DOHH2 (cell line): Measurements from ENCODE around the gene ENPP6.
A peak's percentile ranks its signal among the peaks of the same experiment; 100 is the strongest.

Source experiments
- H3F3A ChIP-seq: fragments of 200-600 bp; sonication (generic), shearing (Covaris generic); 2 replicates; pipeline ENCODE4 v1.6.0; 2016; ENCODE audit warnings: antibody characterized with exemption, mild to moderate bottlenecking; ENCODE audit not compliant: control insufficient read depth, insufficient read depth
- H3K27ac ChIP-seq: fragments of 200-600 bp; sonication (generic); 2 replicates; pipeline ENCODE4 v1.5.1; 2014; ENCODE audit warnings: low read depth, mild to moderate bottlenecking, low read length, moderate library complexity
- H3K27me3 ChIP-seq: fragments of 200-600 bp; sonication (generic); 2 replicates; pipeline ENCODE4 v1.6.1; 2014; ENCODE audit warnings: mild to moderate bottlenecking, low read length, mixed read lengths; ENCODE audit not compliant: control insufficient read depth
- H3K36me3 ChIP-seq: fragments of 200-600 bp; sonication (generic); 2 replicates; pipeline ENCODE4 v1.6.1; 2014; ENCODE audit warnings: mild to moderate bottlenecking, low read length, moderate library complexity, mixed read lengths; ENCODE audit not compliant: control insufficient read depth
- H3K4me1 ChIP-seq: fragments of 200-600 bp; sonication (generic); 2 replicates; pipeline ENCODE4 v1.6.1; 2014; ENCODE audit warnings: mild to moderate bottlenecking, low read length, mixed read lengths; ENCODE audit not compliant: control insufficient read depth
- H3K4me2 ChIP-seq: fragments of 200-600 bp; sonication (generic); 2 replicates; pipeline ENCODE4 v1.6.0; 2014; ENCODE audit warnings: mild to moderate bottlenecking, low read length, moderate library complexity
- H3K4me3 ChIP-seq: fragments of 200-600 bp; sonication (generic); 2 replicates; pipeline ENCODE4 v1.5.1; 2014; ENCODE audit warnings: mild to moderate bottlenecking, low read length, mixed read lengths
- H3K79me2 ChIP-seq: fragments of 200-600 bp; sonication (generic); 2 replicates; pipeline ENCODE4 v1.6.1; 2014; ENCODE audit warnings: mild to moderate bottlenecking, low read length, mixed read lengths; ENCODE audit not compliant: control insufficient read depth
- H3K9me2 ChIP-seq: fragments of 200-600 bp; sonication (generic); replicated peaks from 2 replicates; pipeline ENCODE4 v1.6.1; 2014; ENCODE audit warnings: mild to moderate bottlenecking, low read length, mixed read lengths; ENCODE audit not compliant: control insufficient read depth
- H3K9me3 ChIP-seq: fragments of 200-600 bp; sonication (generic); 2 replicates; pipeline ENCODE4 v1.6.1; 2014; ENCODE audit warnings: antibody characterized with exemption, low read length, mixed read lengths; ENCODE audit not compliant: control insufficient read depth, insufficient read depth
- H4K20me1 ChIP-seq: fragments of 200-600 bp; sonication (generic); 2 replicates; pipeline ENCODE4 v1.6.0; 2014; ENCODE audit warnings: low read depth, mild to moderate bottlenecking, antibody characterized with exemption, low read length, moderate library complexity; ENCODE audit not compliant: control insufficient read depth, insufficient read depth
- EZH2phosphoT487 ChIP-seq: fragments of 200-600 bp; sonication (generic); IDR thresholded peaks from 2 replicates; pipeline ENCODE4 v1.6.1; 2017; ENCODE audit warnings: borderline replicate concordance, mild to moderate bottlenecking, antibody characterized with exemption, low read length, moderate library complexity, mixed read lengths
- TF ChIP-seq, protein P1 (sequence below): fragments of 200-600 bp; sonication (generic); IDR thresholded peaks from one replicate; pipeline ENCODE4 v1.5.1; 2014; ENCODE audit warnings: antibody characterized with exemption, mild to moderate bottlenecking, low read depth, low read length; ENCODE audit not compliant: poor library complexity, severe bottlenecking

The ENPP6 gene

DNA sequence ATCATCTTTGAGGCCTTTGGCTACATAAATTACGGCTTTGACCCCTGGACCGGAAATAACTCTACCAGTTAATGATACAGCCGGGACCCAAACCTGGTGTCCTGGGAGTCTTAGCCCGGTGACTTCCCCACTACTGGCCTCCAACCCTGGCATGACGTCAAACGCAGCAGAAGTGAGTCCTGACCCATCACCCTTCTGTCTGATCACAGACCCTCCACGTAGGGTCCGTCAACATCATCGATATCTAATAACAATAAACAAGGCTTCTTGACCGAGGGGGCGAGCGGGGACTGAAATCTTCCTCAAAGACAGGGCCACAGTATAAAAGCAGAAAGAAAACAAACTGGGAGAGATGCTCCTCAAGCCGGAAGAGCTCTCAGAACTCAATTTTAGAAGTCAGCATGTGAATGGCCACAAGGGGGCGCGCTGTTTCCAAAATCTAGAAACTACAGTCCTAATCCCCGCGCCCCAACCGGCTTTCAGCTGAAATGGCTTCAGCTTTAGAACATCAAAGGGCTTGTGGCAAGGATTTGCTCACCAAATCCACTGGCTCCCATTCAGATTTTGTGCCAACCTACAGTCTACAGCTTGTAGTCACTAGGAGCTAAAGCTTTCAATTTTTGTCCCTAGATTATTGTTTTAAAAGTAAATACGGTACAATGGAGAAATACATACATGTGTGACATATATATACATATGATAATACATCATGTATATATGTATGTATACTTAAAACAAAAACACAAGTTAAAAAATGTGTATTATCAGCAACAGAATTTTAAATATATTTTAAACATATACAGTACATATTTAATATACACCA, 46.4 kb upstream of the ENPP6 start:
- H3F3A ChIP-seq, result peaks cover 11% of the 10 kb centered on the region; the same call in 1 of the 2 replicates
- no peak overlapping the region for H3K4me3 ChIP-seq
- H3K4me1 ChIP-seq, result peaks cover 50% of the 10 kb centered on the region
- peaks cover 10% of the 10 kb centered on the region for H3K27me3 ChIP-seq
- H3K36me3 ChIP-seq, result no peaks in the 10 kb centered on the region
- H3K9me3 ChIP-seq, result no peaks in the 10 kb centered on the region
- no peaks in the 10 kb centered on the region for H3K9me2 ChIP-seq
- no peak overlapping the region for H3K27ac ChIP-seq
- peak overlapping the region; percentile 17 for H3K4me2 ChIP-seq
- TF ChIP-seq, protein P1, sequence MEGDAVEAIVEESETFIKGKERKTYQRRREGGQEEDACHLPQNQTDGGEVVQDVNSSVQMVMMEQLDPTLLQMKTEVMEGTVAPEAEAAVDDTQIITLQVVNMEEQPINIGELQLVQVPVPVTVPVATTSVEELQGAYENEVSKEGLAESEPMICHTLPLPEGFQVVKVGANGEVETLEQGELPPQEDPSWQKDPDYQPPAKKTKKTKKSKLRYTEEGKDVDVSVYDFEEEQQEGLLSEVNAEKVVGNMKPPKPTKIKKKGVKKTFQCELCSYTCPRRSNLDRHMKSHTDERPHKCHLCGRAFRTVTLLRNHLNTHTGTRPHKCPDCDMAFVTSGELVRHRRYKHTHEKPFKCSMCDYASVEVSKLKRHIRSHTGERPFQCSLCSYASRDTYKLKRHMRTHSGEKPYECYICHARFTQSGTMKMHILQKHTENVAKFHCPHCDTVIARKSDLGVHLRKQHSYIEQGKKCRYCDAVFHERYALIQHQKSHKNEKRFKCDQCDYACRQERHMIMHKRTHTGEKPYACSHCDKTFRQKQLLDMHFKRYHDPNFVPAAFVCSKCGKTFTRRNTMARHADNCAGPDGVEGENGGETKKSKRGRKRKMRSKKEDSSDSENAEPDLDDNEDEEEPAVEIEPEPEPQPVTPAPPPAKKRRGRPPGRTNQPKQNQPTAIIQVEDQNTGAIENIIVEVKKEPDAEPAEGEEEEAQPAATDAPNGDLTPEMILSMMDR, result peak; percentile 85
- no peak for TF ChIP-seq EZH2phosphoT487
- no peaks in the 10 kb centered on the region for H3K79me2 ChIP-seq
- no peaks in the 10 kb centered on the region for H4K20me1 ChIP-seq

GRCh38 chr4:184263461-184263860, 45.8 kb upstream of the ENPP6 start:
- no peak overlapping the region for H3K4me3 ChIP-seq
- no peak overlapping the region for H3K27ac ChIP-seq
- no peaks in the 10 kb centered on the region for H4K20me1 ChIP-seq
- H3K36me3 ChIP-seq, result no peaks in the 10 kb centered on the region
- H3K9me2 ChIP-seq, result no peaks in the 10 kb centered on the region
- H3K79me2 ChIP-seq, result no peaks in the 10 kb centered on the region
- H3K4me1 ChIP-seq, result peaks cover 44% of the 10 kb centered on the region
- H3F3A ChIP-seq, result peaks cover 6% of the 10 kb centered on the region; the same call in 1 of the 2 replicates
- H3K27me3 ChIP-seq, result peaks cover 10% of the 10 kb centered on the region
- no peak for TF ChIP-seq EZH2phosphoT487
- TF ChIP-seq, protein P1, result no peak
- no peak overlapping the region for H3K4me2 ChIP-seq
- no peaks in the 10 kb centered on the region for H3K9me3 ChIP-seq

GRCh38 chr4:184262901-184263300, 45.2 kb upstream of the ENPP6 start:
- no peak for TF ChIP-seq EZH2phosphoT487
- TF ChIP-seq, protein P1, result no peak
- Histone ChIP-seq H3K27me3 (peaks cover 10% of the 10 kb centered on the region), H3K4me3 (no peak overlapping the region), H3K9me2 (no peaks in the 10 kb centered on the region), H3K79me2 (no peaks in the 10 kb centered on the region), H3K4me2 (no peak overlapping the region), H4K20me1 (no peaks in the 10 kb centered on the region), H3F3A (peaks cover 4% of the 10 kb centered on the region; the same call in 1 of the 2 replicates), H3K4me1 (peaks cover 38% of the 10 kb centered on the region), H3K9me3 (no peaks in the 10 kb centered on the region), H3K36me3 (no peaks in the 10 kb centered on the region), H3K27ac (no peak overlapping the region)
